ENCODE results near the gene SRSF2.

DNA sequence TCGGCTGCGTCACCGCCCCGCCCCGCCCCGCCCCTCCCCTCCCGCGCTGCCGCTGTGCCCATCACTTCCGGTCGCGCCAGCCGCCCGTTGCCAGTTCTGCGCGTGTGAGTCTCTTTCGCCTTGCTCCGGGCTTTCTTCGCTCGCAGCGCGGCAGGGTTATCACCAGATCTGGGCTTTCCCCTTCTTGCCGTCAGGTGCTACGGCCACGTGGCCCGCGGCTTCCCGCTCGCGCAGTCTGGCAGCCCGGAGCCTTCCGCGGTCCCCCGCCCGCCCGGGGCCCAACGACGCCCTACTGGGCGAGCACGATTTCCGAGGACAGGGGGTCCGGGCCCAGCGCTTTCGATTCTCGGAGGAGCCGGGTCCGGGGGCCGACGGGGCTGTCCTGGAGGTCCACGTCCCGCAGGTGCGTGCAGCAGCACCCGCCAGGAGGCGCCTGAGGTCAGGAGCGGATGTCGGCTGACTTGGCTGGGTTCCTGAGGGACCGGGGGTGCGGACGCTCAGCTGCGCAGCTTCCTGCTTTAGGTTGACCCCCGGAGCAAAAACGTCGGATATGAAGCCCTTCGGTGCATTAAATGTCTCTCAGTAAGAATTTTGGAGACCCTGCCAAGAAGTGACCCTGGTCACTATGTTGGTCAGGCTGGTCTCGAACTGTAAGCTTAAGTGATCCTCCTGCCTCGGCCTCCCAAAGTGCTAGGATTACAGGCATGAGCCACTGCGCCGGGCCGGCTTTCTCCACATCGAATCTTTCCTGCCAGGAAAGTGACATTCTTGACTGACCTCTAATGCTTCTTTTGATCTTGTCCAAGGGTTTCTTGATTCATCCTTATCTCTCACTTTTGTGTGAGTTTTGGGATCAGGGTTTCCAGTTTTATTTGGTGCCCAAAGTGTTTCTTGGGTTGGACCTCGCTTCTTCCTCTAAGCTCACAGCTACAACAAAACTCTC, 10.1 kb downstream of the SRSF2 start, which contains the start of gene METTL23:
- TF ChIP-seq EZH2 (IDR thresholded peaks at IDR 0.05; ENCODE audit: insufficient read depth, poor library complexity, severe bottlenecking): no peak
- TF ChIP-seq EZH2phosphoT487 (IDR thresholded peaks at IDR 0.05; ENCODE audit: insufficient read depth, low read depth): no peak
